HTR-8/SVneo (cell line): ENCODE data around the gene AK5.

ENCODE experiments used
- DNase-seq: peaks from one replicate; pipeline ENCODE4 v3.0.0; 2011; ENCODE audit warnings: low spot score, mixed read lengths; ENCODE audit not compliant: insufficient read length
- FAIRE-seq: peaks from 2 replicates; lab custom pipeline; 2011; peaks lifted over from hg19 to GRCh38; lab: Jason Lieb, UNC

AK5 gene

GRCh38 chr1:77281491-77282186, at the start of gene AK5:
TSS of gene AK5 (plus strand) at chr1:77282019. CDS start at chr1:77282314, 295 bp downstream.
- FAIRE-seq (peak; percentile 82), DNase-seq (peak; percentile 15)

GRCh38 chr1:77232829-77233228, 49.0 kb upstream of the AK5 start:
- FAIRE-seq = no peak
- no peak for DNase-seq

GRCh38 chr1:77234096-77234495, 47.7 kb upstream of the AK5 start:
- FAIRE-seq = no peak
- DNase-seq = no peak

DNA sequence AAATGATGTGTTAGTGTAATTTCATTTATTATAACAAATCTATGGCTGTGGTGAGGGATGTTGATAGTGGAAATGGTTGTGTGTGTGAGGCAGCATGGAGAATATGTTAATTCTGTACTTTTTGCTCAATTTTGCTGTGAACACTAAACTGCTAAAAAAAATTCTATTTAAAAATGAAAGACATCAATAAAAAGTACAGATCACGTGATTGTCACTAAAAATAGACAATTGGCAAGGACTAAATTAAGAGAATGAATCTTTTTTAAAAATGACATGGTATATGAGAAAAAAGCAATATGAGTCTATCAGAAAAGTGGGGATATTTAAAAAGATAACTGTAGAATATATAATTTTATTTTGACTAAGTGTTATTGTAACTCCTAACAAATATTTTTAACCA, 46.9 kb upstream of the AK5 start:
- DNase-seq = no peak
- no peak for FAIRE-seq

GRCh38 chr1:77238462-77238861, 43.4 kb upstream of the AK5 start:
- FAIRE-seq = no peak
- DNase-seq = no peak

DNA sequence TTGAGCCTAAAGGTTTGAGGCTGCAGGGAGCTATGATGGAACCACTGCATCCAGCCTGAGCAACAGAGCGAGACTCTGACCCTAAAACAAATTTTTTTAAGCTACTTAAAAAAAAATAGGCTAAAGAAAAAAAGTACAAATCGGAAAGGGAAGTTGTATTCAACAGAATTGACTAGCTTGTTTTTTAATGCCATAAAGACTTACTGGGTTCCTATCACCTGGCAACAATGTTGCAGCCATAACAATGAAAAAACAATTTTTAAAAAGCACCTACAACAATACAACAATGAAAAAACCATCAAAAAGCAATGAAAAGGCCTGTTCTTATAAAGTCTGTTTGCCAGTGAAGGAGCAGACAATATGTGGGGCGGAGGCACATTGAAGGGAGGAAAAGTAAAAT, 42.5 kb upstream of the AK5 start:
- FAIRE-seq = no peak
- DNase-seq = no peak

DNA sequence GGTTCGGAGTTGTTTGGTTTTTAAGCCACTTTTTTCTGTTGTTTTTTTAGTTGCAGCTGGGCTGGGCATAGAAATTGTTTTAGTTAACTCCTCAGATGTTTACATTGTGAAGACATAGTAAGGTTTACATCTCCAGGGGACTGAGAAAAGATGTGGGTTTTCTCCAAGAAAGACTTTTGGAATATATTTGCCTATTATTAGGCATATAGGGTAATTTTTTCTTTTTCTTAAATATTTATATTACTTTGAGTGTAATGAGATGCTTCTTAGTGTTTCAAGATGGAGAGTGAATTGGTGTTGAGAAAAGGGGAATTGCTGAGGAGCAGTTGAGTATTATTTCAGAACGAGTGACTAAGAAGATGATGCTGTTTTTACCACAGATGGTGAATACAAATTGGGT, 36.0 kb upstream of the AK5 start:
- DNase-seq (no peak), FAIRE-seq (no peak)

DNA sequence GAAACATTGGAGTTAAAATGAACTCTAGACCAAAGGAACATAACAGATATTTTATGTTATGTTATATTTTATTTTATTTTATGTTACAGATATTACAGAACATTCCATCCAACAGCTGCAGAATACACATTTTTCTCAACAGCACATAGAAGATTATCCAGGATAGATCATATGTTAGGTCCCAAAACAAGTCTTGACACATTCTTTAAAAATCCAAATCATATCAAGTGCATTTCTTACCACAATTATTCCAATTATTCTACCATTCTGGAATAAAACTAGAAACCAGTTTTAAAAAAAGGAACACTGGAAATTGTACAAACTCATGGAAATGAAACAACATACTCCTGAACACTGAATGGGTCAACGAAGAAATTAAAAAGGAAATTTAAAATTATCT, 31.7 kb upstream of the AK5 start:
- DNase-seq (no peak), FAIRE-seq (no peak)

- DNase-seq (no peak), FAIRE-seq (no peak)
Observed at GRCh38 chr1:77253211-77253610, 28.6 kb upstream of the AK5 start.

DNA sequence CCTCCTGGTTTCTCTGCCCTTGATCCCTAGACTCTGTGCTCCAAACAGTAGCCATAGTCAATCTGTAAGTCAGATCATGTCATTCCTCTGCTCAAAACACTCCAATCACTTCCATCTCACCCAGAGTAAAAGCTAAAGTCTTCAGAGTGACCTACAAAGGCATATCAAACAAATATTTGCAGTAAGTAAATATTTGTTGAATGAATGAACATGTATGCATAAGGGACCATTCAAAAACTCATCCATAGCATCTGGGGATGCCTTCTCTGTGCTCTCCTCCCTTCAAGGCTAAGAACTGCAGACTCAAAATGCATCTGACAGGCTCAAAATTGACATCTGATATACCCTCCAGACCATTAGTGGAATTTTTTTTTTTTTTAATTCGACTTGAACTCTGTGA, 18.1 kb upstream of the AK5 start:
- FAIRE-seq (no peak), DNase-seq (no peak)

- no peak for DNase-seq
- FAIRE-seq = no peak
Observed at GRCh38 chr1:77265180-77265579, 16.6 kb upstream of the AK5 start.

- no peak for DNase-seq
- no peak for FAIRE-seq
Observed at GRCh38 chr1:77267035-77267434, 14.8 kb upstream of the AK5 start.

- no peak for DNase-seq
- FAIRE-seq = no peak
Observed at GRCh38 chr1:77271852-77272580, 9.8 kb upstream of the AK5 start.

DNA sequence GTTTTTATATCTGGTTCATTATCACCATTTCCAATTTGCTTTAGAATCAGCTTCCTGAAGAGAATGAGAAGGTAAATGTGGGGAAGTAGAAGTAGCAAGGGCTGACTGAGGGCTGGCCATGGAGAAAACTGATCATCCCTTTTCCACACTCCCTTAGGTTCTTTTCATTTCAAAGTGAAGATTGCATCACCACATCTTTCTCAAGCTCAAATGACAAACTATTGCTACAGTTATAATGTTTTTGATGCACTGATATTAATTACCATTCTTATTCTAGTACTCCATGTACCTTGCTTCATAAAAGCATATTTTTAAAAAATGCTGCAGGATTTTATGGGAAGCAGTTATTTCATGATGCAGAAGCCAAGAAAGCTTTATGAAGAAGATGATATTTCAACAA, 7.9 kb upstream of the AK5 start:
- DNase-seq (no peak), FAIRE-seq (no peak)

DNA sequence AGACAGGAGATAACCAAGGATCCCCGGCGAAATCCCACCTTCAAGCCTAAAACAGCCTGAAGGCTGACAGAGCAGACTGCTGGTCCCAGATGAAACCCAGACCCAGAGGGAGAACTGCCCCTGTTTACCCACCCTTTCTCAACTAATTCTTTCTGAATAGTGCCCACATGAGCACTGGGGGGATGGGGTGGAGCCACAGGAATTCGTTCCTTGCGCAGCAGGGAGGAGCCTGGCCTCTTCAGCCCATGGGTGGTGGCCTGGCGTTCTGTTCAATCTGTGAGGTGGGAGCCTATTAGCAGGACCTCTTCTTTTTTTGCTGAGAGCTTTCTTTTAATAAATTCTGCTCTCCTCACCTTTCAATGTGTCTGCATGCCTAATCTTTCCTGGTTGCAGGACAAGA, 6.6 kb upstream of the AK5 start:
- FAIRE-seq (no peak), DNase-seq (no peak)

GRCh38 chr1:77276941-77277340, 4.9 kb upstream of the AK5 start:
- FAIRE-seq = no peak
- no peak for DNase-seq

GRCh38 chr1:77279929-77280328, 1.9 kb upstream of the AK5 start:
- no peak for FAIRE-seq
- no peak for DNase-seq

- FAIRE-seq (no peak), DNase-seq (no peak)
Observed at GRCh38 chr1:77280962-77281361, 857 bp upstream of the AK5 start.

- DNase-seq (peak; percentile 19), FAIRE-seq (no peak)
Observed at GRCh38 chr1:77282187-77282865, 507 bp downstream of the AK5 start.

DNA sequence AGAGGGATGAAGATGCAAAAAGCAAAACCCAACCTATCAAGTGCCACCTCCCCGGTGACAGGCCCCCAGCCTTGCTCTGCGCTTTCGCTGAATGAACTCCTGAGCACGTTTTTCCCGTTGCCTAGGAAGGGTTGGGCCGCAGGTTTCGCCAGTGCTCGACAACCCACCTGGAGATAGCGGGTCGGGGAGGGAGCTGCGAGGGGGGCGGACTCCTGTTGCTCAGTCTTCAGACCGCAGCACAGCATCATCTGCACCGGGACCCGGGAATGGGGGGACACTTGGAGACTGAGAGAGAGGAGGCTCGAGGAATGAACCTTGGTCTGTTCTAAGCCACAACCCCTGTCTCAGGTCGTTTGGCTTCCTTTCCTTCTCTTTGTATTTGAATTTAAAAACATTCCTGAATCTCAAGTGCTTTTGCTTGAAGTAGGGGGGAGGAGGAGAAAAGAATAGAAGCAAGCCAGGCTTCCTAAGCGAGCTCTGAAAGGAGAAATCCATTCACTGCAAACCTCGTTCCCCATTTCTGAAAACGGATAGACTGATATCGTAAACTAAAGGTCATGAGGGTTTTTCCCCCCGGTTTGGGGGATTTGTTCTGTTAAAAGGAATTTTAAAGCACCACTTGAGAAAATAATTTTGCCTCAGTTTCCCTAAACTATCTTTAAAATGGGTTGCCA, 1.2 kb downstream of the AK5 start:
- no peak for FAIRE-seq
- DNase-seq = no peak
